Measurements from ENCODE around the gene ZBTB20. TPM values are rescaled to one million over a fixed set of nuclear protein-coding genes. Genes with fewer than 3 reads are reported as not detected.
A peak's percentile ranks its signal among the peaks of the same experiment; 100 is the strongest.

ZBTB20 gene
- polyA plus RNA-seq, 1 of the 3 experiments (the other 2 are of a cell fraction): 0.43 TPM

GRCh38 chr3:114411811-114412803, 735.0 kb downstream of the ZBTB20 start:
- Histone ChIP-seq H3K79me2 (ENCODE audit: insufficient read depth) (no peaks in the 10 kb centered on the region), H3K36me3 (replicated peaks in 1 of 2; ENCODE audit: control insufficient read depth in 1 of 2, insufficient read depth in 2 of 2, low read length in 1 of 2) (no peaks in the 10 kb centered on the region), H3K4me3 (ENCODE audit: low read depth in 2 of 2, low read length in 1 of 2) (no peak overlapping the region), H3F3A (replicated peaks; ENCODE audit: insufficient read depth) (no peaks in the 10 kb centered on the region), H2AFZ (ENCODE audit: low read depth) (peak overlapping the region; percentile 6; the same call in 1 of the 2 replicates), H4K20me1 (ENCODE audit: insufficient read depth) (no peaks in the 10 kb centered on the region), H3K4me1 (ENCODE audit: control insufficient read depth in 1 of 2, insufficient read depth in 2 of 2, low read depth in 1 of 2, low read length in 1 of 2) (peaks cover 21 to 24% of the 10 kb centered on the region in 2 experiments; a peak in 3 of 4 replicates), H3K27me3 (ENCODE audit: insufficient read depth) (no peaks in the 10 kb centered on the region), H3K9me3 (no peaks in the 10 kb centered on the region), H3K27ac (ENCODE audit: low read depth in 2 of 2, low read length in 1 of 2) (peak overlapping the region in 1 of 2 experiments; percentile 2; a peak in 1 of 4 replicates), H3K4me2 (peak overlapping the region; percentile 58), H3K9me2 (no peaks in the 10 kb centered on the region), H3K9ac (no peak overlapping the region)
- no peak for DNase-seq
- no peak for TF ChIP-seq SMC3 (IDR thresholded peaks at IDR 0.05; ENCODE audit: low read depth, low read length)
- TF ChIP-seq TCF12 (IDR thresholded peaks at IDR 0.05): no peak
- no peak for TF ChIP-seq RFX5 (IDR thresholded peaks at IDR 0.05; ENCODE audit: low read length)
- TF ChIP-seq EZH2phosphoT487 (IDR thresholded peaks at IDR 0.05; ENCODE audit: borderline replicate concordance, low read depth): no peak
- peak; percentile 35; the same call in 1 of the 2 replicates for TF ChIP-seq FOSL2 (IDR thresholded peaks at IDR 0.05; ENCODE audit: borderline replicate concordance, low read depth)
- peak; percentile 25 for TF ChIP-seq CTCF (IDR thresholded peaks at IDR 0.05)
- WGBS (ENCODE audit: low lambda C conversion rate): 81% methylated on average over 9 of the region's 9 CpGs
- ChIA-PET POLR2A (no interaction called here), CTCF (interaction anchor here (0.7 to 13.8 kb wide), 3 partner anchors 29 to 321 kb away, joined by 3 to 248 read pairs (median 43); no protein-coding TSS in a partner anchor)

GRCh38 chr3:114411190-114411668, 735.9 kb downstream of the ZBTB20 start:
- Histone ChIP-seq H3K79me2 (ENCODE audit: insufficient read depth) (no peaks in the 10 kb centered on the region), H2AFZ (ENCODE audit: low read depth) (no peak overlapping the region), H3K4me3 (ENCODE audit: low read depth in 2 of 2, low read length in 1 of 2) (no peak overlapping the region), H3K9me3 (no peaks in the 10 kb centered on the region), H3K27ac (ENCODE audit: low read depth in 2 of 2, low read length in 1 of 2) (peak overlapping the region in 1 of 2 experiments; percentile 2; a peak in 1 of 4 replicates), H3K36me3 (replicated peaks in 1 of 2; ENCODE audit: control insufficient read depth in 1 of 2, insufficient read depth in 2 of 2, low read length in 1 of 2) (no peaks in the 10 kb centered on the region), H3K27me3 (ENCODE audit: insufficient read depth) (no peaks in the 10 kb centered on the region), H3K9ac (no peak overlapping the region), H3K4me2 (no peak overlapping the region), H3F3A (replicated peaks; ENCODE audit: insufficient read depth) (no peaks in the 10 kb centered on the region), H3K9me2 (no peaks in the 10 kb centered on the region), H3K4me1 (ENCODE audit: control insufficient read depth in 1 of 2, insufficient read depth in 2 of 2, low read depth in 1 of 2, low read length in 1 of 2) (peaks cover 23 to 24% of the 10 kb centered on the region in 2 experiments; a peak in 3 of 4 replicates), H4K20me1 (ENCODE audit: insufficient read depth) (no peaks in the 10 kb centered on the region)
- DNase-seq: no peak
- 86% methylated on average over 3 of the region's 3 CpGs for WGBS (ENCODE audit: low lambda C conversion rate)
- CTCF ChIA-PET: interaction anchor here (0.7 to 4.5 kb wide), 5 partner anchors 8 to 681 kb away, joined by 3 to 43 read pairs (median 5); no protein-coding TSS in a partner anchor
- TF ChIP-seq GATA2 (CRISPR knock-in tag; IDR thresholded peaks at IDR 0.05) (no peak), RXRA (IDR thresholded peaks at IDR 0.05; ENCODE audit: borderline replicate concordance, low read depth) (no peak), GABPA (IDR thresholded peaks at IDR 0.05; ENCODE audit: low read depth) (no peak), JUND (IDR thresholded peaks at IDR 0.05) (no peak), USF2 (IDR thresholded peaks at IDR 0.05; ENCODE audit: borderline replicate concordance, low read depth, low read length) (no peak), SIN3A (IDR thresholded peaks at IDR 0.05; ENCODE audit: borderline replicate concordance, low read depth, low read length) (no peak), TEAD4 (IDR thresholded peaks at IDR 0.05; ENCODE audit: borderline replicate concordance, insufficient read depth) (no peak), YY1 (IDR thresholded peaks at IDR 0.05; ENCODE audit: low read depth) (no peak), FOSL2 (IDR thresholded peaks at IDR 0.05; ENCODE audit: borderline replicate concordance, low read depth) (no peak), REST (IDR thresholded peaks at IDR 0.05; ENCODE audit: low read depth, low read length) (no peak), FOXM1 (IDR thresholded peaks at IDR 0.05; ENCODE audit: low read depth) (no peak)
- POLR2A ChIA-PET: no interaction called here

All from SK-N-SH (cell line).